ENCODE results near the gene RSRP1.
A peak's percentile ranks its signal among the peaks of the same experiment; 100 is the strongest.
"Not testable (repeated sequence)": the region's sequence is repeated elsewhere in the genome, so short reads cannot be mapped to it uniquely, and the experiment has no call there.

The RSRP1 gene

DNA sequence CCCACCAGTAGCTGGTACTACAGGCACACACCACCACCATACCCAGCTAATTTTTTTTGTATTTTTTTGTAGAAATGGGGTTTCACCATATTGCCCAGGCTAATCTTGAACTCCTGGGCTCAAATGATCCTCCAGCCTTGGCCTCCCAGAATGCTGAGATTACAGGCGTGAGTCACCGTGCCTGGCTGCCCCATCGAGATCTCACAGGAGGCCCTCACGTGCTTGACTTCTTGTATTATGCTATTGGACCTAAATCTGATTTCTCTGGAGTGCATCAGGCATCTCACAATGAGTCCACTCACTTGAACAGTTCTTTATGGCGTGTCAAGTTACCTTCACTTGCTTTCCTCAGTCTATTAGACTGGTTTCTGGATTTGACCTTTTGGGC, 9.3 kb upstream of the RSRP1 start:
- DNase-seq (ENCODE audit: low spot score), result no peak

DNA sequence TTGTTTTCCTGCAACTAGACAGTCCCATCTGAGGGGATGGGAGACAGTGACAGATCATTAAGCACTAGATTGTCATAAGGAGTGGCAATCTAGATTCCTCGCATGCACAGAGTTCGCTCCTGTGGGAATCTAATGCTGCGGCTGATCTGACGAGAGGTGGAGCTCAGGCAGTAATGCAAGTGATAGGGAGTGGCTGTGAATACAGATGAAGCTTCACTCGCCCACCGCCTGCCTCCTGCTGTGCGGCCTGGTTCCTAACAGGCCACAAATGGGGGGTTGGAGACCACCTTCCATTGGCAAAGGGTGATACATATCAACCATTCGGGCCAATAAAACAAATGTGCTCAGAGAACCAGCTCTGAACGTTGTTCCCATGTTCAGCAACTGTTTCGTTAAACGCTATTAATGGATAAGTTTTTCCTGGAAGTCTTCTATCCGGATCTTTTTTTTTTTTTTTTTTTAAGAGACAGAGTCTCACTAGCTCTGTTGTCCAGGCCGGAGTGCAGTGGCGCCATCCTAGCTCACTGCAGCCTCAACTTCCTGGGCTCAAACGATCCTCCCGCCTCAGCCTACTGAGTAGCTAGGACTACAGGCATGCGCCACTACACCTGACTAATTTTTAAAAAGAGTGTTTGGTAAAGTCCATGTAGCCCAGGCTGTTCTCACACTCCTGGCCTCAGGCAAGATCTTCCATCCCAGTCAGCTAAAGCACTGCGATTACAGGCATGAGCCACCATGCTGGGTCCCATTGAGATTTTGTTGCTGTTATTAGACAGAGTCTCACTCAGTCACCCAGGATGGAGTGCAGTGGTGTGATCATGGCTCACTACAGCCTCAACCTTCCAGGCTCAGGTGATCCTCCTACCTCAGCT, 8.7 kb upstream of the RSRP1 start:
- no peak for DNase-seq (ENCODE audit: low spot score)

DNA sequence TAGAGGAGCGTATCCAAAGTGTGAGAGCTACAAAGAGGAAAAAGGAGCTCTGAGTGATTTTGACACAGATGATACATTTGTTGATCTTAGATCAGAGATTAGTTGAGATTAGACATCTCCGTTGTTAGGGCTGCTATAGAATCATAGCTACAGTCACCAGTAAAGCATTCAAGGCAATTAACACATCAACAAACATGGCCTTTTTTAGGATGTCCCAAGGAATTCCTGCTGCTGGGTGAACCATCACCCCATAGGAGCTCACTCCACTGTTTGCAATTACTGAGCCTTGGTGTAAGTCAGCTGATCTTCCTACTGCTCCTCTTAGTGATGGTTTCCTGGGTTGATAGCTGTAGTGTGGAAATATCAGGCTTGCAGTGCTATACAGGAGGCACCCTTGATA, 6.7 kb upstream of the RSRP1 start:
- DNase-seq (ENCODE audit: low spot score), result no peak

DNA sequence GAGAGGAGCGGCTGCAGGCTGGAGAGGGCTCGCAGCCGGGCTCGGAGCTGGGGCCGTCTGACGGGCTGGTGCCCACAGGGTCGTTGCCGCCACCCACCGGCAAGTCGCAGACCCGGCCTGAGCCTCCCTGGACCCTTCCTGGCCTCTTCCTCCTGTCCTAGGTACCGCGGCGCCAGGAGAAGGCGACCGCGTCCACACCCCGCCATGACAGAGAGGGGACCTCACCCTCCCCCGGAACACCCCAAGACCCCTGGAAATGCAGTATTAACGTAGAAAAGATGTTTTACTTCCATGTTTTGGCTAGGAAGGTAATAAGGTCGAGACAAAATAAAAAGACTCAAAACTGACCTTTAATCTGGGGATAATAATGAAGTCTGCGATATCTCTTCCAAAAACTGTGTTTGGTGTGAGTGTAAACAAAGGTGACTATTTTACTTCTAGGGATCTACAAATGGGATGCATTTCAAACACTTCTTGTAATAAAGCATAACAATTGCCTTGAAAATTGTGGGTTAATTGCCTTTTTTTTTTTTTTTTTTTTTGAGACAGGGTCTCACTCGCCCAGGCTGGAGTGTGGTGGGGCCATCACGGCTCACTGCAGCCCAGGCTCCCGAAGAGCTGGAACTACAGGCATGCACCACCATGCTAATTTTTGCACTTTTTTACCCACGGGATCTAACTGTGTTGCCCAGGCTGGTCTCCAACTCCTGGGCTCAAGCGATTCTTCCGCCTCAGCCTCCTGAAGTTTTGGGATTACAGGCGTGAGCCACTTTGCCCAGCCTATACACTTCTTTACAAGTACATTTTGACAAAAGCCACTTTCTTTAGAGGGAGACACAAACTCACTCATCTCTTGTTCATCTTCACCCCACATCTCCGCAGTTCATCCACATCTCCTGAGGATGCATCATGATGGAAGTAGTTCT, 838 bp upstream of the RSRP1 start:
- DNase-seq (ENCODE audit: low spot score), result no peak

DNA sequence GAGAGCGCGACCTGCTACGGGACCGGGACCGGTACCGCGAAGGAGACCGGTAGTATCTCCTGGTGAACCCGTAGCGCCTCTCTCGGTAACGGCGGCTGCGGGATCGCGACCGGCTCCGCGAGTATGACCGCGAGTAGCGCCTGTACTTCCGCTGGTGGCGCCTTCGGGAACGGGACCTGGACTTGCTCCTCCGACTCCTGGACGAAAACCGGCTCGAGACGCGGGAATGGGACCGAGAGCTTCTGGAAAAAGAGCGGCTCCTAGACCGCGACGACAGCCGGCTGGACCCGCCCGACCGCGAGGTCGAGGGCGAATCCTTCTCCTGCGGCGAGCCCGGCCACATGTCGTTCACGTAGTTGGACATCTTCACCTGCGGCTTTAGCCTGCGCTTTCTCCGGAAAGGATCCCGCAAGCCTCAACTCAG, 642 bp downstream of the RSRP1 start:
- DNase-seq (ENCODE audit: low spot score), result peak; percentile 42

DNA sequence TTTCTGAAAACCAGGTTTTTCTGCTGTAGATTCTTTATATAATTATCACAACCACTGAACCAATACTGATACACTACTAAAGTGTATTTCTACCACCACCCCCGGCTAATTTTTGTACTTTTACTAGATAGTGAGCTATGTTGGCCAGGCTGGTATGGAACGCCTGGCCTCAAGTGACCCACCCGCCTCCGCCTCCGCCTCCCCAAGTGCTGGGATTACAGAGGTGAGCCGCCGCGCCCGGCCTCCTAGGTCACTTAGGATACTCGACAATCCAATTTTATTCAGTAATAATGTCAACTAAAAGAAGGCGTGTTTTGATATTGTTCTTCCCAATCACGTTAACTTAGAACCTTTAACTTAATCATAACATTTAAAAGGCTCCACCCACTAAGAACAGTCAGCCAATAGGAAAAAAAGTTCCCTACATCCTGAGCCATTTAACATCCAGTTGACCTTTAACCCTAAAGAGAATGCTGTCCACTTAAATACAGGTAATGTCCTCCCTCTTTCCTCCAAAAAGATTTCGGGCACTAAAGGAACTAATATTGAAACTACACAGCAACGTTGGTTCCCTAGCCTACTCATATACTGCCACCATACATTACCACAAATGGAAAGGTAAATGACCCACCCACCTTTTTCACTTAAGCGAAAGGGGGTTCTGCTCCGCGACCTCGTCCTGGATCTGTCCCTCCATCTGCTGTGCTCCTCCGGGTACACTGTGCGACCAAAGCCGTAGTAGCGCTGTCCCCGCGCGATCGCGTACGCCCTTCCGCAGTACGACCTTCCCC, 1.2 kb downstream of the RSRP1 start:
- DNase-seq (ENCODE audit: low spot score), result peak; percentile 45

DNA sequence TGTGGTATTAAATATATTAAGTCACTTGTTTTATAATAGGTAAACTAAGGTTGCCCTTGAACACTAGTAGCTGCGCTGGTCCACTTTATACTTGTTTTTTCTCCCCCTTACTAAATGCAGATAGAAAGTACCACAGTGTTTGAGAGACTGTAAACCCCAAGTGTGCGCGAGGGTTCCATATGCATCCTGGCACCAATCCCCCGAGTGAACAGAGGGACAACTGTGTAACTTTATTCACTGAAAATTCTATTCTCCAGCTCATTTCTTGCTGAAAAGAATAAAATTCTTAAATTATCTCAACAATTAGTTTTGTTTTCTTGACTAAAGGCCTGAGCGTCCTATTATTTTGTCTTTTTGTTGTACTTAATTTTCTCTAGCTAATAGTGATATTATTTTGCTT, 1.9 kb downstream of the RSRP1 start:
- DNase-seq (ENCODE audit: low spot score), result no peak

DNA sequence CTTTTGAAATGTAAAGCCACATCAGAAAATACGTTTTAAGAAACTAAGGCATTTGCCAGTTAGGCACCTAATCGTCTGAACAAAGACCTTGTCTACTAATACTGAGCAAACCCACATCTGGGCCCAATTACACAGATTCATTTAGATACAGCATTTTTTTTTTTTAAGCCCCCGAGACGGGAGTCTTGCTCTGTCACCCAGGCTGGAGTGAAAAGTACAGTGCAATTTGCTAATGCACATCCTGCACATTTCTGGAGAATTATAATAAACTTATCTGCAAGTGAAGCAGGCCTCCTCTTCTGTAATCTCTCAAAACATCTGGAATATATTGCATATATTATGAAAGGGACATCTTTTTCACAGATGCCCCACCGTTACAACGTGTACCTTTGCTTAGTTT, 3.3 kb downstream of the RSRP1 start:
- DNase-seq (ENCODE audit: low spot score), result no peak

DNA sequence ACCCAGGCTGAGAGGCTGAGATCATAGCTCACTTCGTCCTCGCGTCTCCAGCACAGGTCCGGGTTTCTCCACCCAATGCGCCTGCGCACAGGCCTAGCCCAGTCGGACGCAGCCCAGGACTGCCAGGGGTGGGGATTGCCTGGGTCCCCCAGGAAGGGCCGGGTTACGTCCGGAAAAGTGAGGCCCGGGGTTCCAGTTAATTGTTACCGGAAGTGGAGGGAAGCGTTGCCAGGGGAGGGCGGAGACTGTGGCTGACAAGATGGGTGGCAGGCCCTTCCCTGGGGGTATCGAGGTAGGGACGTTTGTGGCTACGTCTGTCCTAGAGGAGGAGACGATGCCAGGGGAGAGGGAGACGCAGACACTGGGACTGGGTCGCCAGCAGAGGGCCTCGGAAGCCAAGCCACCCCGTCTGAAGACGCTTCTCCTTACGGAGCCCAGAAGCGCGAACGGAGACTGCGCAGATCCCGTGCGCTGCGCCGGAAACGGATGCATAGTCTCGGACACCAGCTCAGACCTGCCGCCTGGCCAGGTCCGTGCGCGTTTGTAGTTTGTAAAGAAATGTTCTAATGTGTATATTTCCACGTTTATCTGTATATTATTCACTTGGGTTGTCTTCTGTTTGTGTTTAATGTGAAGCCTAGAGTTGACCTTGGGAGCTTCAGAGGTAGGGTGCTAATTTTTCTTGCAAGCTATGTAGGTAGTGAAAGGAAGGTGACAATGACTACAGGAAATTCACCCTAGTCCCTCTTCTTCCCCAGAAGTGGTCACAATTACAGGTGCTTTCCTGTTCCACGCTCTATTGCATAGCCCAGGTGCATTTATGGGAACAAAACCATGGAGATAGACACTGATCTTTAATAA, 7.3 kb downstream of the RSRP1 start:
- DNase-seq (ENCODE audit: low spot score), result peak; percentile 96

DNA sequence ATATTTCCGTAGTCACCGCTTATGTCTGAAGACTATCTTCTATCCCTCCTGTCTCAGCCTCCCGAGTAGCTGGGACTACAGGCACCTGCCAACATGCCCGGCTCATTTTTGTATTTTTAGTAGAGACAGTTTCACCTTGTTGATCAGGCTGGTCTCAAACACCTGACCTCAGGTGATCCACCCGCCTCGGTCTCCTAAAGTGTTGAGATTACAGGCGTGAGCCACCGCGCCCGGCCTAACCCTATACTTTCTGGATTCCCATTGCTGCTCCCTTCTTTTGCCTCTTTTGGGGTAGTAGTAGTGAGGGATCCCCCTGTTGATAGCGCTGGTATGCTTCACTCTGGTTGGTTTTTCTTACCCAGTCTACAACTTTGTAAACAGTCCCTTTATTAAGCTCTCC, 9.2 kb downstream of the RSRP1 start:
- DNase-seq (ENCODE audit: low spot score), result no peak

DNA sequence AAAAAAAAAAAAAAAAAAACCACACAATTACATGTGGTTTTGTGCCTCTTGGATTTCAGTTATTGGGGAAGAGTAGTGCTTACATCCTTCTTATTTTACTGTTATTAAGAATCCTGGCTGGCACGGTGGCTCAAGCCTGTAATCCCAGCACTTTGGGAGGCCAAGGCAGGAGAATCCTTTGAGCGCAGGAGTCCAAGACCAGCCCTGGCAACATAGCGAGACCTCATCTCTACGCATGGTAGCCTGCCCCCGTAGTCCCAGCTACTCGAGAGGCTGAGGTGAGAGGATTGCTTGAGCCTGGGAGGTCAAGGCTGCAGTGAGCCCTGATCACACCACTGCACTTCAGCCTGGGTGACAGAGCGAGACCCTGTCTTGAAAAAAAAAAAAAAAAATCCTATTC, 11.0 kb downstream of the RSRP1 start:
- not testable (repeated sequence) for DNase-seq (ENCODE audit: low spot score)

DNA sequence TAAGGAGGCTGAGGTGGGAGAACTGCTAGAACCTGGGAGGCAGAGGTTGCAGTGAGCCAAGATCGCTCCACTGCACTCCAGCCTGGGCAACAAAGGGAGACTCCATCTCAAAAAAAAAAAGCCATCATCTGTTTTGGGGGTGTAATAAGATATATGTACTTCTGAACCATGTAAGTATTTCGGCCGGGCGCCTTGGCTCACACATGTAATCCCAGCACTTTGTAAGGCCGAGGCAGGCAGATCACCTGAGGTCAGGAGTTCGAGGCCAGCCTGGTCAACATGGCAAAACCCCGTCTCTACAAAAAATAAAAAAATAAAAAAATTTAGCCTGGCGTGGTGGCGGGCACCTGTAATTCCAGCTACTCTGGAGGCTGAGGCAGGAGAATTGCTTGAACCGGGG, 11.8 kb downstream of the RSRP1 start:
- not testable (repeated sequence) for DNase-seq (ENCODE audit: low spot score)

DNA sequence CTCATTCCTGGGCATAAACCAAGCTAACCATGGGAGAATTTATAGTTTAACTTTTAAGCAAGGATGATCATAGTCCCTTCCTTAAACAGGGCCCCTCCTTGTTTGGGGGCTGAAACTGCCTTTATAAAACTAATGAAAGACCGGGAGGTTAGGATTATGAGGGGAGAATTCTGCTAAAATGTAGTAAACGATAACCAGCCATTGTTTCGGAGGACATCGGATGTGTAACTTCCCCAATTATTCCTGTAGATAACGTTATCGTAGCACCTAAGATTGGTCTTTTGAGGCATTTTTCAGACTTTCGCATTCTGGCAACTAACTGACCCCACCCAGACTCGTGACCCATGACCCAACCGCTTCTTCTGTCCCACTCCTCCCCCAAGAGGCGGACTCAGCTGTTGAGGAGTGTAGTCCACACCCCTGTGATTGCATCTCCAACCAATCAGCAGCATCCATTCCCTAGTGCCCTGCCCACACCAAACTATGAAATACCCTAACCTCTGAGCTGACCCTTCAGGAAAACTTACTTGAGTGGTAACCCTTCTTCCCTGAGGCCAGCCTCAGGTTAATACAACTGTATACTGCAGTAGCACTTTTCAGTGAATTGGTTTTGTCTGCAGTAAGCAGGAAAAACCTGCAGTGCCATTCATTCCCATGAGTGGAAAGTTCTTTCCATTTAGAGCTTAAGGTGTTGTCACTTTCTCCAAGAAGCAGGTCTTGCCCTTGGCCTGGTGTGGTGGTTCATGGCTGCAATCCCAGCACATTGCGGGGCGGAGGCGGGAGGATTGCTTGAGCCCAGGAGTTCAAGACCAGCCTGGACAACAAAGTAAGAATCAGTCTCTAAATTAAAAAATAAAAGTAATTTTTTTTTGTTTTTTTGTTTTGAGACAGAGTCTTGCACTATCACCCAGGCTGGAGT, 14.1 kb downstream of the RSRP1 start:
- DNase-seq (ENCODE audit: low spot score), result peak; percentile 94

DNA sequence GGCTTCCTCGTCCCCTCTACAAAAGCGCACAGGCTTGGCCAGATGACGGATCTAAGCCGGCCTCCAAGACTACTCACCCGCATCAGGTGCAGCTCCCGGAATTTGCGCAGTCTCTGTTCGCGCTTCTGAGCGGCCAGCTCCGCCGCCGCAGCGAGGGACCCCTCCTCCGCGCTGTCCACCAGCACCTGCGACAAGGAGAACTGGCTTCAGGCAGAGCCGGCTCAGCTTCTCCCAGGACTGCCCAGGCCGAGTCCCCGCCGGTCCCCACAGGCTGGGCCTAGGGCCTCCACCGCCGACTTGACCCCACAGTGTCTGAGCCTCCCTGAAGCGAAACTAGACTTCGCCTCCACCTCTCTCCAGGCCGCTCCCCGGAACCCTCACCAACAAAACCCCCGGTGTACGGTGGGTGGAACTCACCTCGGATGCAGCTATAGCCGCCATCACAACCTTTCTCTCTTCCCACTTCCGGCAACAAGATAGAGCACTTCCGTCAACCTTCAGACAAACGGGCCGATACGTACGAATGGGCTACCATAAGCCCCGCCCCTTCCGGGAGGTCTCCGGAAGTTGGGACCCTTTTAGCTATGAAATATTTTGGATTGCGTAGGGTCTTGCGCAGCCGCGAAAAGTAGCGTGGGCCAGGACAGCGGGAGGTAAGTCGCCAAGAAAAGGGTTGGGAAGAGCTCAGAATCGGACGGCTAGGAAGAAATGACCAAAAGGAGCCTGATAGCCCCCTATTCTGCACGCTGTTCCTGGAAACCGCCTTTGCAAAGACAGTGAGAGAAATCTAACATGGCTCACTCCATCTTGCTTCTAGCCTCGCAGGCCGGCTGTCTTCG, 15.0 kb downstream of the RSRP1 start, which contains the start of gene SYF2:
TSS of gene SYF2 (minus strand) at position 476 of the 839 bp plus-strand sequence. CDS start at position 441, 35 bp downstream.
- DNase-seq (ENCODE audit: low spot score), result peak; percentile 98

DNA sequence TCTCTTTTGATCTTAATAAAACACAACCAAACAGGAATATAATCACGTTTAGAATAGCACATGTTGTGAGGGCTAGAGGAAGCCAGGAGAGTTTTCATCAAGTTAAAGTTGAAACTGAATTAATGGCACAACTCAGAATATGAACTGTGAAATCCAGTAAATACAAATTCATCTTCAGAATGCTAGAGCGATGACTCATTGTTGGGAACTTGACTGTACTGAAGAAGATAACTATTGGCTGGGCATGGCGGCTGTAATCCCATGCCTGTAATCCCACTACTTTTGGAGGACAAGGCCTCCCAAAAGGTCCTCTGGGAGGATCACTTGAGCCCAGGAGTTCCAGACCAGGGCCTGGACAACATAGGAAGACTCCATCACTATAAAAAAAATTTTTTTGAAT, 23.8 kb downstream of the RSRP1 start:
- no peak for DNase-seq (ENCODE audit: low spot score)

DNA sequence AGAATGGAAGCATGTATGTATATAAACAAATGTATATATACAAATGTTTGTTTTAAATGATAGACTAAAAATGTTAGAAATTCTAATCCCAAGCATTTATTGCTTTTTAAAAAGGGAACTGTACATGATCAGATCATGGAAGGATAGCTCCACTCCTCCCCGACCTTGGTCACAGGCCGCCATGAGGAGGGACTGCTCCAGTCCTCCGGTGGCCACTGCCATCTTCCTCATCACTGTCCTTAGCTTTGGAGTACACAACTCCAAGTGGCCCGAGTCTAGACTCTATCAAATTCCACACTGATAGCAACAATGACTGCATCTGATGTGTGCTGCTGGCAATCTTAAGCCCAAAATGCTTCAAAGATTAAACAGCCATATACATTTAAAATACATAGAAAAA, 24.6 kb downstream of the RSRP1 start:
- no peak for DNase-seq (ENCODE audit: low spot score)

DNA sequence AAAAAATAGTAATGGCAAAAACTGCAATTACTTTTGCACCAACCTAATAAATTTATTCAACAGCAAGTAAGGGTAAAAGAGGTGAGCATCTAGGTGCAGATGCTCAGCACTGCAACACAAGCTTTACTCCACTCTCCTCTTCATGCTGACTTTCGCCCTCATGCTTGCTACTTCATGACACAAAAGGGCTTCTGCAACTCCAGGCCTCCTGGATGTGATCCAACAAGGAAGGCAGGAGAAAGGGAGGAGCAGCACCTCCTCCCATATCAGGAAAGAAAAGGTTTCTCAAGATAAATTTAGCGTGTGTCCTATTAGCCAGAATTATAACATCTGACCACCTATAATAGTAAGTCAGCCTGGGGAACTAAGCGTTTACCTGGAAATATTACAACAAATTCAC, 26.6 kb downstream of the RSRP1 start:
- DNase-seq (ENCODE audit: low spot score), result no peak

DNA sequence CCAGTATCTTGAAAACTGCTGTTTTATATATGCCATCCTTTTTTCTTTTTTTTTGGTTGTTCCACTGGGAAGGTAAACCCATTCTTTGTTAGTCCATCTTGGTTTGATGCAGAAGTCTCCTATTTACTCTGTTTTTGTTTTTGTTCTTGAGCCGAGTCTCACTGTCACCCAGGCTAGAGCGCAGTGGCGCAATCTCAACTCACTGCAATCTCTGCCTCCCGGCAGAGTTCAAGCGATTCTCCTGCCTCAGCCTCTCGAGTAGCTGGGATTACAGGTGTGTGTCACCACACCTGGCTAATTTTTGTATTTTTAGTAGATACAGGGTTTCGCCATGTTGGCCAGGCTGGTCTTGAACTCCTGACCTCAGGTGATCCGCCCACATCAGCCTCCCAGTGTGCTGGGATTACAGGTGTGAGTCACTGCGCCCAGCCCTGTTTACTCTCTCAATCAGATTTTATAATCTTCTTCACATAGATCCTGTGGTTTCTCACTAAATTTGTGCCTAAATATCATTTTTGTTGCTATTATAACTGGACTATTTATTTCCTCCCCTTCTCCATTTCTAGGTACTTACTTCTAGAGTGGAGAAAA, 27.5 kb downstream of the RSRP1 start:
- DNase-seq (ENCODE audit: low spot score), result no peak
